Cerebellar cortex (tissue), 1 donor: ENCODE data around the gene POLG.

ENCODE experiments used
- DNase-seq: peaks from one replicate; pipeline ENCODE4 v3.0.0-alpha.2; 2015; ENCODE audit warnings: low spot score

The POLG gene

GRCh38 chr15:89356634-89357298 lies 22.1 kb upstream of the POLG start:
- peak; percentile 85 for DNase-seq

- DNase-seq = no peak
Measured at GRCh38 chr15:89353991-89354390, 19.4 kb upstream of the POLG start.

GRCh38 chr15:89352476-89352875 lies 17.9 kb upstream of the POLG start:
- DNase-seq = no peak

GRCh38 chr15:89349206-89349558 lies 14.6 kb upstream of the POLG start:
- DNase-seq = no peak

GRCh38 chr15:89346516-89347231 lies 12.1 kb upstream of the POLG start:
- DNase-seq = peak; percentile 76

GRCh38 chr15:89345248-89345647 lies 10.6 kb upstream of the POLG start:
- DNase-seq = no peak

GRCh38 chr15:89342840-89343239 lies 8.2 kb upstream of the POLG start:
- DNase-seq = no peak

GRCh38 chr15:89341316-89342005 lies 6.8 kb upstream of the POLG start:
- peak; percentile 51 for DNase-seq

- DNase-seq = no peak
Measured at GRCh38 chr15:89340573-89340972, 5.9 kb upstream of the POLG start.

GRCh38 chr15:89338036-89338435 lies 3.4 kb upstream of the POLG start:
- DNase-seq = no peak

GRCh38 chr15:89335298-89336041 lies 846 bp upstream of the POLG start:
- no peak for DNase-seq

GRCh38 chr15:89333959-89334509 lies 590 bp downstream of the POLG start:
- DNase-seq = peak; percentile 25

- no peak for DNase-seq
Measured at GRCh38 chr15:89333011-89333860, 1.4 kb downstream of the POLG start.

GRCh38 chr15:89332446-89332845 lies 2.2 kb downstream of the POLG start:
- DNase-seq = peak; percentile 21

- no peak for DNase-seq
Measured at GRCh38 chr15:89330881-89331595, 3.6 kb downstream of the POLG start.

- no peak for DNase-seq
Measured at GRCh38 chr15:89330119-89330518, 4.5 kb downstream of the POLG start.

- no peak for DNase-seq
Measured at GRCh38 chr15:89329329-89330084, 5.1 kb downstream of the POLG start.

GRCh38 chr15:89328398-89329254 lies 6.0 kb downstream of the POLG start:
- no peak for DNase-seq

- no peak for DNase-seq
Measured at GRCh38 chr15:89327113-89327512, 7.5 kb downstream of the POLG start.
